Nephron progenitor cell (in vitro differentiated cells): ENCODE measurements around the gene JAGN1.
"Not testable (repeated sequence)": the region's sequence is repeated elsewhere in the genome, so short reads cannot be mapped to it uniquely, and the experiment has no call there.

Source experiments
- DNase-seq: peaks from one replicate; pipeline ENCODE4 v3.0.0; 2021
- H3K27ac Mint-ChIP-seq: 2 replicates; pipeline ENCODE4 v1.8.0; 2021; ENCODE audit warnings: mild to moderate bottlenecking, moderate library complexity, mixed read lengths
- H3K27me3 Mint-ChIP-seq: 2 replicates; pipeline ENCODE4 v1.8.0; 2021; ENCODE audit warnings: mild to moderate bottlenecking, low read depth, mixed read lengths; ENCODE audit not compliant: poor library complexity
- H3K36me3 Mint-ChIP-seq: 2 replicates; pipeline ENCODE4 v1.8.0; 2021; ENCODE audit warnings: low read depth, mixed read lengths
- H3K4me1 Mint-ChIP-seq: 2 replicates; pipeline ENCODE4 v1.8.0; 2021; ENCODE audit warnings: mixed read lengths
- H3K4me3 Mint-ChIP-seq: 2 replicates; pipeline ENCODE4 v1.8.0; 2021; ENCODE audit warnings: mild to moderate bottlenecking, moderate library complexity, mixed read lengths
- H3K9me3 Mint-ChIP-seq: 2 replicates; pipeline ENCODE4 v1.8.0; 2021; ENCODE audit warnings: mild to moderate bottlenecking, moderate library complexity, mixed read lengths
- CTCF ChIP-seq: fragments of 200-600 bp; sonication (generic); IDR thresholded peaks from 2 replicates; pipeline ENCODE4 v1.5.0; 2021; ENCODE audit warnings: antibody characterized with exemption

The JAGN1 gene

DNA sequence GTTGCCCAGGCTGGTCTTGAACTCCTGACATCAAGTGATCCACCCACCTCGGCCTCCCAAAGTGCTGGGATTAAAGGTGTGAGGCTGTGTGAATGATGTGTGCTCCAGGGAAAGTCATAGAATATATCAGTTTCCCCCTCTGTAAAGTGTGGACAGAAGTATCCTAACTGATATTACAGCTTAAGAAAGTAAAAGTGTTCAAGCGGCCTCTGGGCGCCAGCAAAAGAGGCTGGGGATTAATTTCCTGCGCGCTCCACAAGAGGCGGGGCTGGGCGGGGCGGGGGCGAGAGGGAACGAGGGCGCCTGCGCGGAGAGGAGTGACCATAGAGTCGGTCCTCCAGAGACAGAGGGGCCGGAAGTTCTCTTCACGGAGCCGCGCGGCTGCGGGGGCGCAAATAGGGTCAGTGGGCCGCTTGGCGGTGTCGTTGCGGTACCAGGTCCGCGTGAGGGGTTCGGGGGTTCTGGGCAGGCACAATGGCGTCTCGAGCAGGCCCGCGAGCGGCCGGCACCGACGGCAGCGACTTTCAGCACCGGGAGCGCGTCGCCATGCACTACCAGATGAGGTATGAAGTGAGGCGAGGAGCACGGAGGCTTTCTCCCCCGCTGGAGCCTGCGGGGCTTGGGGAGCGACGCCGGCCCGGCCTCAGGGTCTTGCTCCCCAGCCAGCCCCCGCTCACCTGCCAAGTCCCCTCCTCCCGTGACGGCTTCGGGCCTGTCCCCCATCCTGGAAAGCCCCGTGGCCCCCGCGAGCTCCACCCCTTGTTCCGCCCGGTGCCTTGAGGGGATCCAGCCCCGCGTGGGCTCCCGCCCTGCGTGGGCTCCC, at the start of gene JAGN1:
TSS of gene JAGN1 (plus strand) at position 362 of the 823 bp plus-strand sequence. CDS start at position 475, 113 bp downstream.
- H3K4me1 Mint-ChIP-seq = peaks cover 21% of the 10 kb centered on the region
- TF ChIP-seq CTCF = no peak
- peaks cover 6% of the 10 kb centered on the region for H3K27me3 Mint-ChIP-seq
- peaks cover 33% of the 10 kb centered on the region for H3K36me3 Mint-ChIP-seq
- peak; percentile 93 for DNase-seq
- peak within 1 kb of the TSS; percentile 97 for H3K4me3 Mint-ChIP-seq
- no peaks in the 10 kb centered on the region for H3K9me3 Mint-ChIP-seq
- peak within 1 kb of the TSS; percentile 93 for H3K27ac Mint-ChIP-seq

DNA sequence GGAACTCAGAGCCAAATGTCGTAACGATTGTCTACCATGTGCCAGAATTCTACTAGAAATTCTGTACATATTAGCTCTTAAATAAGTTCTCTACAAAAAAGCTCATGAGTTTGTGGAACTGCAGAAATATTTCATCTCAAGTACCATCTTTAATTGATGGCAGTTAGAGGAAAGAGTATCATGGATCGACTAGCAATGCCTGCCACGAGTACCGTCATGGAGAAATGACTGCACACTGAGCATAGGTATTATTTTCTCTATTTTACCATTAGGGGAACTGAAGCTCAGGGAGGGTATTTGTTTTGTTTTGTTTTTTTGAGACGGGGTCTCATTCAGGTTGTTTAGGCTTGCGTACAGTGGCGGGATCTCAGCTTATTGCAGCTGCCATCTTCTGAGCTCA, 49.4 kb upstream of the JAGN1 start:
- Mint-ChIP-seq H3K27ac (no peak overlapping the region), H3K4me1 (peaks cover 20% of the 10 kb centered on the region), H3K4me3 (no peak overlapping the region), H3K9me3 (no peaks in the 10 kb centered on the region), H3K36me3 (peaks cover 30% of the 10 kb centered on the region), H3K27me3 (no peaks in the 10 kb centered on the region)
- no peak for DNase-seq
- no peak for TF ChIP-seq CTCF

GRCh38 chr3:9843715-9844438, 46.5 kb upstream of the JAGN1 start, which contains the start of gene RPUSD3:
Gene RPUSD3 (minus strand): TSS chr3:9844008. CDS start chr3:9843990, 18 bp downstream.
- TF ChIP-seq CTCF = no peak
- Mint-ChIP-seq H3K9me3 (no peaks in the 10 kb centered on the region), H3K27ac (peak within 1 kb of the TSS; percentile 57), H3K4me3 (peak within 1 kb of the TSS; percentile 95), H3K4me1 (peaks cover 24% of the 10 kb centered on the region), H3K27me3 (peaks cover 8% of the 10 kb centered on the region), H3K36me3 (peaks cover 18% of the 10 kb centered on the region)
- peak; percentile 99 for DNase-seq

DNA sequence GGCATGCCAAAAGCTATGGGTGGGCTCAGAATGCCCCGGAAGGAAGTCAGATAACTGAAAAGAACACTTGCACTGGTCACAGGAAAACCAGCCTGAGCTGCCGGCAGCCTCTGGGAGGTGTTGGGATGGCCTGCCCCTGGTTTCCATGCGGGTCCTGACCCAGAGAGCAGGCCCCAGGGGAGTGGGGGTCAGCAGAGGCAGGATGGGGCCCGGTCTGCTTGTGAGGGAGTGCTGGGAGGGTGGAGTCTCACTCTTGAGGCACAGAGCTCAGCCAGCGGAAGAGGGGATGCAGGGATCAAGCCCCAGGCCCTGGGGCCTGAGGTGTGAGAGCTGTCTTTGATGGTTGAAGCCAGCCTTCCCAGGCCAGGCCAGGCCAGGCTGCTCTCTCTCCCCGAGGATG, 44.2 kb upstream of the JAGN1 start:
- TF ChIP-seq CTCF = no peak
- H3K36me3 Mint-ChIP-seq = peaks cover 13% of the 10 kb centered on the region
- H3K27ac Mint-ChIP-seq = no peak overlapping the region
- H3K4me3 Mint-ChIP-seq = no peak overlapping the region
- DNase-seq = peak; percentile 33
- H3K9me3 Mint-ChIP-seq = no peaks in the 10 kb centered on the region
- H3K4me1 Mint-ChIP-seq = peaks cover 24% of the 10 kb centered on the region
- peaks cover 17% of the 10 kb centered on the region for H3K27me3 Mint-ChIP-seq

DNA sequence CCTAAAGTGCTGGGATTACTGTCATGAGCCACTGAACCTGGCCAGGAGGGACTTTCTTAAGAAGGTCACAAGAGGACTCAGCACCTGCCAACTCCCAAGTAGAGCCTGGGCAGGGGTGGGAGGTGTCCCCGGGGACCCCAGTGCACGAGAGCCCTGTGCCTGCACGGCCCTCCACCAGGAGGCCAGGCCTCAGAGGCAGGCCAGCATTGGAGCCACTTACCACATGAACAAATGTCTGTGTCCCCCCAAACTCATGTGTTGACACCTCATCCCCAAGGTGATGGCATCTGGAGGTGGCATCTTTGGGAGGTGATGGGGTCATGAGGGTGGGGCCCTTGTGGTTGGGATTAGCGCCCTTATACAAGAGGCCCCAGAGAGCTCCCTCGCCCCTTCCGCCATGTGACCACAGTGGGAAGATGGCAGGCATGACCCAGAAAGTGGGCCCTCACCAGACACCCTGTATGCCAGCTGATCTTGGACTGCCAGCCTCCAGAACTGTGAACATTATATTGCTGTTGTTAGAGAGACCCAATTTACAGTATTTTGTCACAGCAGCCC, 43.4 kb upstream of the JAGN1 start:
- Mint-ChIP-seq H3K27me3 (peaks cover 20% of the 10 kb centered on the region), H3K4me3 (no peak overlapping the region), H3K4me1 (peaks cover 23% of the 10 kb centered on the region), H3K36me3 (peaks cover 6% of the 10 kb centered on the region), H3K27ac (no peak overlapping the region), H3K9me3 (no peaks in the 10 kb centered on the region)
- no peak for DNase-seq
- TF ChIP-seq CTCF = no peak

- H3K9me3 Mint-ChIP-seq, DNase-seq, H3K27ac Mint-ChIP-seq, H3K36me3 Mint-ChIP-seq, H3K4me3 Mint-ChIP-seq: not testable (repeated sequence)
- H3K4me1 Mint-ChIP-seq = peaks cover 14% of the 10 kb centered on the region
- peaks cover 28% of the 10 kb centered on the region for H3K27me3 Mint-ChIP-seq
Measured at GRCh38 chr3:9847870-9848269, 42.5 kb upstream of the JAGN1 start.
